ENCODE data around the gene DUSP1.
"Not testable (repeated sequence)": the region's sequence is repeated elsewhere in the genome, so short reads cannot be mapped to it uniquely, and the experiment has no call there.

DUSP1 gene

DNA sequence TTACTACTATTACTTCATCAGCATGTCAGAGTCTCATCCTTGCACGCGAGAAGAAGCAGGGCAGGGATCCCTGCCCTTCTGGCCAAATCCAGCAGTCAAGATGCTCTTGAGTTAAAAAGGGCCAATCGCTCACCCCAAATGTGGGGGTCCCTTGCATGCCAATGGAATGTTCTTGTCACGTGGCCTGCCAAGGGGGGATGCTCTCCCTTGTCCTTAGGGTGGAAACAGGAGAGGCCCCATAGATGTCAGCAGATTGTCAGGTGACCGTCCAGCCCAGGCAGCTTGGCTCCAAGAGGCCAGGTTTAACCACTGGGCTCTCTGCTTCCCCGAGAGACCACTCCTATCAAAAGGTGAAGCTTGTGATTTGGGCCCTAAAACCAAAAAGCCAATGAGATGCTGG, 25.3 kb upstream of the DUSP1 start:
- DNase-seq = no peak

DNA sequence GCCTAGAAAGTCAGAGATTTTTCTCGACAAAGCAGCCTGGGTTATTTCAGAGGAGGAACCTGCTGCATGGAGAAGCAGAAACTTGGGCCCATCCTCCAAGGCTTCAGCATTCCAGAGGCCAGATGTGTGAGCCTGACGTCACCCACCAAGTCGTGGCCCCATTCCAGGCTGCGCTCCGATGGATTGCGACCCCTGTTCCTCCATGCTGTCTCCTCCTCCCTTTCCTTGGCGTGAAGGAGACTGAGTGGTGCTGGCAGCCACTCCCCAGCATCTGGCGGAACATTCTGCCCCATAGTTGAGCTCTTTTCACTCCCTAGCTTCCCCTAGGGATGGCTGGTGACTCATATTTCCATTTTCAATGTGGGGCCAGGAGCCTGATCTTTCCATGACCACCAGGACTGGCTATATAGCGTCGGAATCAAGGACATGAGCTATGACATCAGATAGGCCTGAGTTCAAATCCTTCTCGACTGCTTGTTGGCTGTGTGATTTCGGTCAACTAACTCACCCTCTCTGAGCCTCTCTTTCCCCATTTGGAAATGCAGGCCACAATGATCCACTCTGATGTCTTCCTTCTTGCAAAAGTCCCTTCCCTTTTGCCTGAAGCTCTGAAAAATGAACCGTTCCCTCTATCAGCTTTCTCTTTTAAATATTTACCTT, 24.5 kb upstream of the DUSP1 start:
- no peak for DNase-seq

DNA sequence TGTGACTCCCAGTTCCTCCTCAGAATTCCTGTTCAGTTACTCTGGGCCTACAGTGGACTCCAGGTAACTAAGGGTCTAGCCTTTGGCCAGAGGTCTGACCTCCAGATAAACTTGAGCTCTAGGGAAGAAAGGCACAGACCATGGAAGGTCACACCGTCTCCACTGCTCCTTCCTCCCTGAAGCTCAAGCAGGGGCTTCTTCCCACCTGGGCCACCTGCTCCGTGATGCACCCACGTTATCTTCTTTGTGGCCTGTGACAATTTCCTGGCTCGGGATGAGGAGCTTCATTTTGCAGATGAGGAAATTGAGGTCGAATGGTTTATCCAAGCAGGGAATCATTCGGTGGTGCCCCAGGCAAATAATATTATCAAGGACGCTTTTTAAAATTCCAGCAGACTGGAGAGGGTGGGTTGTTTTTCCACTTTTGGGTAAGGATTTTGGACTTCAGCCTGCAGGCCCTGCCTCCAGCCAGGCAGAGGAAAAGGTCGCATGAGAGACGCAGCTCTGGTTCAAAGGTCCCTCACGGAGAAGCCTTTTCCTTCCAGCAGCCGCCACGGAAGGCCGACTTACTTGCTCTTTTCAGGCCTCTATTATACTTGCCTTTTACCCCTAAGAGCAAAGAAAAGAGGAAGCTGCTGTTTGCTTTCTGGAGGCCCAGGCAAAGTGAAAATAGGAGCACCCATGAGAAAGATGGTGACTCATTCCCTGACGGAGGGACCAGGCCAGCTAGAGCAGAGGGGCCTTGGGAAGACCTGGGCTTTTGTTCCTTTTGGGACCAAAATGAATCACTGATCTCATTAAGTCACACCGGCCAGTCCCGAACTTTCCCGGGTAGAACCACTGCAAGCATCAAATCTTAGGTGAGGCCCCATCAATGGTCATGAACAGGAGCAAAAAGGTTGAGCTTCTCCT, 22.8 kb upstream of the DUSP1 start:
- no peak for DNase-seq

DNA sequence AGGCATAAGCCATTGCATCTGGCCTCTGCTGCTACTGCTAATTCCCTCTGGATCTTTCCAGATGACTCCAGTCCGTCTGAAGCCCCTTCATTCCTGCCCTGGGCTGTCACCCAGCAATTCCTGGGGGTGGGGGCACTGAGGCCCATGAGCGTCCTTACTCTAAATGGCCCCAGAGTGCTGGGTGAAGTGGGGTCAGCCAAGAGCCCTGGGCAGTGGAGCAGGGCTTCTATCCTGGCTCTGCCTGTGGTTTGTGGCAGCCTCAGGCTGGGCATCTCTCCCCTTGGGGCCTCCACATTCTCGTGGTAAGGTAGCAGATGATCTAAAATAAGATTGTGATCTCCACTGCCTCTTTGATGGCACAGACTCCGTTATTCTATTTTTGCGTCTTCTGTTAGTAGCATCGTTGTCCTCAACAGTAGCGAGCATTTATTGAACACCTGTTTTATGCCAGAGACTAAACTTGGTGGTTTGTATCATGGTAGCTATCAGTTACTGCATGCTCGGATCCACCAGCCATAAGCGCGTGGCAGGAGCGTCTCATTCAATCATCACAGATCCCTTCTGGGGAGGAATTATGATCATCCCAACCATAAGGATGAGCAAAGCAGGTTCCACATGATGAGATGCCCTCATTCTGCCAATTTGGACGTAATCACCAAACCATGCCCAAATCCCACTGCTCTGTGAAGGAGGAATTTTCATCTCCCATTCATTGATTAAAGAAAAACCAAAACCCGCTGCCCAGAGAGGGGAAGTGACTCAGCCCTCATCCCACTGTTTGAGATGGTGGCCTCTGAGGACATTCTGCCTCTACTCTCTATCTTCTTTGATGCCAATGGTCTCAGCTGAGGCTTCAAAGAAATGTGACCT, 21.9 kb upstream of the DUSP1 start:
- no peak for DNase-seq

DNA sequence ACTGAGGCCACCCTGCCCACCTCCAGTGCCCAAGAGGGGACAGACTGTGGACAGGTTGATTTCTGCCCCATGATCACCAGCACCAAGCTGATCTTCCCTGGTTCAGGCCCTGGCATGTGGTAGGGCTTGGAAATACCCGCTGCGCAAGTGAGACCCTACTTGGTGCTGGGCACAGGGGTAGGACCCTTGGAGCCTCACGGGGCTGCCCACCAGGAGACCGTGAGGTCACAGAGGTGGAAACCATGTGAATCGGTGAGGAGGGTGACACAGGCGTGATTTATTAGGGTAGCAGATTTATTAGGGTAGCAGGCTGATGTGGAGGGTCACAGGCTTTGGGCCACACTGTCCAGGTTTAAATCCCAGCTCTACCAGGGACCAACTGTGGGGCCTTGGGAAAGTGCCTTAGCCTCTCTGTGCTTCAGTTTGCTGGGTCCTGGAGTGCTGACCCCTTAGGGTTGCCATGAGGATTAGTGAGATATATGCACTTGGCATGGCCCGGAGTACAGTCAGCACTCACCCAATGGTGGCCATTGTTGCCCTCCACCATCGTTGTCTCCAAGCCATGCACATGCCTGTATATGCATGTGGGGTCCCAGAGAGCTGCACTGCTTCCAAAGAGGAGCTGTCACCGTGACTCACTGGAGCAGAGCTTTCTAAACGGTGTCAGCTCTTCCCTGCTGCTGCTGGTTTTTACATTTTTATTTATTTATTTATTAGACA, 20.9 kb upstream of the DUSP1 start:
- DNase-seq = no peak

DNA sequence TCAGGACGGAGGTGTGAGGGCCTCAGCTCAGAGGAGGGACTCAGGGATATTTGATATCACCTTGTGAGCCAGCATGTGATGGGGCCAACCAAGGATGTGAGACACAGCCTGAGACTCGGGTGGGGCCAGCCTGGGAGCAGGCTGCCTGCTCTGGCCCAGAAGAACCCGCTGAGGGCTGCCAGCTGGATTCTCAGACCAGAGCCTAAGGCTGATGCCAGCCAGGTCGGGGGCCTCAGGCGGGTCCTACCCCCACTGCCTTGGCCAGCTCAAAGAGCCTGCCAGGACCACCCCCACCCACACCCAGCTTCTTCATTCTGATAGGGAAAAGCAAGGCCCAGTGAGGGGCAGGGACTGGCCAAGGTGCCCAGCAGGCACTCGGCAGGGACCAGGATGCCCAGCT, 20.3 kb upstream of the DUSP1 start:
- no peak for DNase-seq

DNA sequence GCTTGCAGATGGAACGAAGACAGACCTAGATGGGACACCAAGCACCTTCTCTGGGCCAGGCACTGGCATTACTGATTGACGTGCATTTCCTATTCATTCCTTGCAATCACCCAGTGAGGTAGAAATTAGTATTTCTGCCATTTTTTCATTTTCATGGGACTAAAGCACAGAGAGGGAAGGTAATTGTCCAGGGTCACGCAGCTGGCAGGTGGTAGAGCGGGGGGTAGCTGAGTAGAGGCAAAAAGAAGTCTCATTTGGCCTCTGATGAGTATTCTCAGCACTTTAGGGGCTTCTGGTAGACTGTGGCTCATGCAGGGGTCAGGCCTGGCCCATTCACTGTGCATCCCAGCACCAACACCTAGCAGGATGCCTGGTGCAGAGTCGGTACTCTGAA, 19.5 kb upstream of the DUSP1 start:
- no peak for DNase-seq

DNA sequence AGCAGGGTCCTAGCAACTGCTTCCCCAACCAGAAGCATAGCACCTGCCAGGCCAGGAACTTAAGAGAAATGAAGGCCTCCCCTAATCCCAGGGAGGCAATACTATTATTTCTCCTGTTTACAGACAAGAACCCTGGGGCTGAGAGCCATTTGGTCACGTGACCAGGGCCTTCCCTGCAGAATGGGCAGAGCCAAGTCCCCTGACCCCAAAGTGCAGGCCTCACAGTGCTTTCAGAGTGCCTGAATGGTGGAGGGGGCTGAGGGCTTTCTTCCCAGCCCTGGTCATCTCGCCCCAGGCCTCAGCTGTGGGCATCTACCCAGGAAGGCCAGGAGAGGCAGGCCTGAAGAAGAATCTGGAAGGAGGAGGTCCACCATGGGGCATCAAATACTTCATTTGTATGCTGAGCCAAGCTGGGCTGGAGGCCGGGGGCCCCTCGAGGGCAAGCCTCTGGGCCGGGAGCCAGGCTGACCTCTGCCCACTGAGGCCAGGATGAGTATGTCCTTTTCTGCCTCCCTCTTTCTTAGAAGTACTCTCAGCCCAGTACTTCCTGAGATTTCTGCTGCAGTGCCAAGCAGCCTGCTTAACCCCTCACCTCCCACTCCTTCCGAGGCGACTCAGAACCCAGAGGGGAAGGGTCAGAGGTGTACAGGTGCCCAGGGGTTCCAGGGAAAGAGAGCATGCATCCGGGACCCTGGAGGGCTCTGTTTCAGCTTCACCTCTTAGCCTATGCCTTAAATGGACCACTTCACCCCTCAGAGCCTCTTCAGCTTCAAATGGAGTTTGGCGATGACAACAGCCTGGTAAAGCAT, 18.9 kb upstream of the DUSP1 start:
- DNase-seq = no peak

DNA sequence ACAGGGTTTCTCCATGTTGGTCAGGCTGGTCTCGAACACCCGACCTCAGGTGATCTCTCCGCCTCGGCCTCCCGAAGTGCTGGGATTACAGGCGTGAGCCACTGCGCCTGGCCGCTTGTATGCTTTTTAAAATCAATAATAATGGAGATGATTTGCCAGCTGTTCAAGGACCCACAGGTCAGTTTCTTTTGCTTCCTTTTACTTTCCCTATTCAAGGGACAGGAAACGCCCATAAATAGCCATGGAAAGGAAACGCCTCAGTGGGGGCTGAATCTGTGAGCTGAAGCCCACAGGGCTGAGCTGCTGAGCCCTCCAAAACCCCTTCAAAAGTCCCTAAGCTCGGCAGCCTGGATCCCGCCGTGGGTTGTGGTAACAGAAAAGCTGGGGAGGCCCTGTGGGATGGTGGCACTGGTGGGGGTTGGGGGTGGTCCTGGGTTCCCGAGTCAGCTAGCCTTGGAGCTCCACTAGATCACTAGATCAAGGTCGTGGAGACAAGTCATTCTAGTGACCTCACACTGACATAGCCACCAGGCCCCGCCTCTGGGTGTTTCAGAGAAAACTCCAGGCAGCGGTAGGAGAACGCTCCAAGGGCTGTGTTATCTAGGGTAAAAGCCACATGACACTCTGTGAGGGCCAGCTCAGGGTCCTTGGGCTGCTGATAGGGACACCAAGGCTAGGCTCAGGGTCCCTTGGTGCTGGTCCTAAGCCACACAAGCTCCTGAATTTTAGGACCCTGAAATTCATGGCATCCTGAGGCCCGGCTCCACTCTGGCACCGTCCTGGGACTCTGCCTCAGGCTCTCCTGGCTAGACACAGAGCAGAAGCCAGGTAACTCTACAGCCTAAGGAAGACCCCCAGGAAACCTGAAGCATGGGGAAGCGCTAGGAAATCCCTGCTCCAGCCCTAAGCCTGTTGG, 18.0 kb upstream of the DUSP1 start:
- DNase-seq = no peak

DNA sequence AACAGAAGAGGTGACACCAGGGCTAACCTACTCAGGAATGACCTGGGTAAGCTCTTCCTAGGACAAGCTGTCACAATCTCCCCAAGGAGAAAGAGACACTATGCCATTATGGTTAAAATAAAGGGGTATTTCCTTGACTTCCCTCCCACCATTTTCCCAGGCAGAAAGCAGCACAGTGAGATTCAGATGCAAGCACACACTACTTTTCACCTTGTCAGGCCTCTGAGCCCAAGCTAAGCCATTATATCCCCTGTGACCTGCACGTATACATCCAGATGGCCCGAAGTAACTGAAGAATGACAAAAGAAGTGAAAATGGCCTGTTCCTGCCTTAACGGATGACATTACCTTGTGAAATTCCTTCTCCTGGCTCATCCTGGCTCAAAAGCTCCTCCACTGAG, 16.5 kb upstream of the DUSP1 start:
- not testable (repeated sequence) for DNase-seq

DNA sequence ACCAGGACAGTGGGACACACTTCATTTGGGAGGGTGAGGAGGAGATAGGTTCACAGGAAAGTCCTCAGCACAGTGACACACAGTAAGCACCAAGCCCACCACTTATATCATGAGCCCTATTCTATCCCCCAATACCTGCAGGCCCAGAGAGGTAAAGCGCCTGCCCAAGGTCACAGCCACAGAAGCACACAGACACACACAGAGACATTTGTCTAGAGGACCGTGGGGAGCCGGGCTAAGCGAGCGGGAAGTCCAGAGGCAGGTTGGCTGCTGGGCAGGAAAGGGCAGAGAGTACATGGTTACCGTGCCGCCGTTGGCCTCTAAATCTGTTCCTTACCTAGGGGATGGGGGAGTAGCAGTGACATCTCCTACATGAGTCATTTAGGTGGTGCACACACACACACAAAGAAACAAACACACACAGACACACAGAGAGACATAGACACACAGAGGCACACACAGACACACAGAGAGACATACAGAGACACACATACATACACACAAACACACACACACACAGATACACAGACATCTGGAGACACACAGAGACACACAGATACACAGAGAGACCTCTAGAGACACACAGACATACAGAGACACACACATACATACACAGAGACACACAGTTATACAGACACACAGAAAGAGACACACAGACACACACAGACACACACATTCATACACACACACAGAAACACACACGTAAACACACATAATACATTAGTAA, 15.9 kb upstream of the DUSP1 start:
- no peak for DNase-seq

DNA sequence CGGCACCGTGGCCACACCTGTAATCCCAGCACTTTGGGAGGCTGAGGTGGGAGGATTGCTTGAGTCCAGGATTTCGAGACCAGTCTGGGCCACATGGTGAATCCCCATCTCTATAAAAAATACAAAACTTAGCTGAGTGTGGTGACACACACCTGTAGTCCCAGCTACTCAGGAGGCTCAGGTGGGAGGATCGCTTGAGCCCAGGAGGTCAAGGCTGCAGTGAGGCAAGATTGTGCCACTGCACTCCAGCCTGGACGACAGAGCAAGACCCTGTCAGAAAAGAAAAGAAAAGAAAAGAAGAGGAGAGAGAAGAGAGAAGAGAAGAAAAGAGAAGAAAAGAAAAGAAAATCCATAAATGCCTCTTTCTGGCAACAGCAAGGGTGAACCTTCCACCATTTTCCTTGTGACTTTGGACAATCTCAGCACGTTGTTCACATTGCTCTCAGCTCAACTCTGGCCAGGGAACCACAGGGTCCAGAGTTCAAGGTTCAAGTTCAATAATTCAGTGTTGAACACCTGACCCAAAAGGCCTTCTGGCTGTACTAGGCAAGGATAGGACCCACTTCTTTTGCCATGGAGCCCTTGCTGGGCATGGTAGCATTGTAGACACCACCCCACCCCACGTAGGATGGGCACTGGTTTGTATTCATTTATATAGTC, 14.6 kb upstream of the DUSP1 start:
- no peak for DNase-seq

DNA sequence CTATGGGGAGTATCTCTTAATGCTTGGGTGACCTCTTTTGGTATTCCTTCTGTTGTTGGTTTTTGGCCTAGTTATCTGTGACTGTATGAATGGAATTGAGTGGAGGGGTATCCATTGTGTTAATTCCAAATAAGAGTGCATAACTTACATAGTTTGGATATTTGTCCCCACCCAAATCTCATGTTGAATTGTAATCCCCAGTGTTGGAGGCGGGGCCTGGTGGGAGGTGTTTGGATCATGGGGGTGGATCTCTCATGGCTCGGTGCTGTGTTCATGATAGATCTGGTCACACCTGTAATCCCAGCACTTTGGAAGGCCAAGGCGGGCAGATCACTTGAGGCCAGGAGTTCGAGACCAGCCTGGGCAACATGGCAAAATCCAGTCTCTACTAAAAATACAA, 13.2 kb upstream of the DUSP1 start:
- not testable (repeated sequence) for DNase-seq

DNA sequence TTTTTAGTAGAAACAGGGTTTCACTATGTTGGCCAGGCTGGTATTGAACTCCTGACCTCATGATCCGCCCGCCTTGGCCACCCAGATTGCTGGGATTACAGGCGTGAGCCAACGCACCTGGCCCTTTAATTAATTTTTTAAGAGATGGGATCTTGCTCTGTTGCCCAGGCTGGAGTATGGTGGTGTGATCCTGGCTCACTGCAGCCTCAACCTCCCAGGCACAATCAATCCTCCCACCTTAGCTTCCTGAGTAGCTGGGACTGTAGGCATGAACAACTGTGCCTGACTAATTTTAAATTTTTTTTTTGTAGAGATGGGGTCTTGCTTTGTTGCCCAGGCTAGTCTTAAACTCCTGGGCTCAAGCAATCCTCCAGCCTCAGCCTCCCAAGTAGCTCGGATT, 12.3 kb upstream of the DUSP1 start:
- not testable (repeated sequence) for DNase-seq

DNA sequence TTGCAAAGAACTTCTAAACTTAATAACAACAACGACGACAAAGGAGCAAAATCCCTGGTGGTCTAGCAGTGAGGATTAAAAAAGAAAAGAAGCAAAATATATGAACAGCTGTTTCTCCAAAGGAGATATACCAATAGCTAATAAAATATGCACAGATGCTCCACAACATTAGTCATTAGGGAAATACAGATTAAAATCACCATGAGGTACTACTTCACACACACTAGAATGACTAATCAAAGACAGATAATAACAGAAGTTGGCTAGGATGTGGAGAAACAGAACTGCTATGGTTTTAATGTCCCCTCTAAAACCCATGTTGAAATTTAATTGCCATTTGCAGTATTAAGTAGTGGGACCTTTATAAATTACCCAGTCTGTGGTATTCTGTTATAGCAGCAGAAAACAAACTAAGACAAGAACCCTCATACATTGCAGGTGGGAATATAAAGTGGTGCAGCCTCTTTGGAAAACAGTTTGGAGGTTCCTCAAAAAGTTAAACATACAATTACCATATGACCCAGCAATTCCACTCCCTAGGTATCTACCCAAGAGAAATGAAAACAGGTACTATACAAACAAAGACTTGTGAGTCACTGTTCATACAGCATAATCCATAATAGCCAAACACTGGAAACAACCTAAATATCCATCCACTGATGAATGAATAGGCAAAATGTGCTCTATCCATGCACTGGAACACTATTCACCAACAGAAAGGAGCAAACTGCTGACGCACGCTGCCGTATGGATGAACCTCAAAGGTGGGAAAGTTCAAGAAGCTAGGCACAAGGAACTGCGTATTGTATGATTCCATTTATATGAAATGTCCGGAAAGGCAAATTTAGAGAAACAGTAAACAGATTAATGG, 11.4 kb upstream of the DUSP1 start:
- DNase-seq = no peak

DNA sequence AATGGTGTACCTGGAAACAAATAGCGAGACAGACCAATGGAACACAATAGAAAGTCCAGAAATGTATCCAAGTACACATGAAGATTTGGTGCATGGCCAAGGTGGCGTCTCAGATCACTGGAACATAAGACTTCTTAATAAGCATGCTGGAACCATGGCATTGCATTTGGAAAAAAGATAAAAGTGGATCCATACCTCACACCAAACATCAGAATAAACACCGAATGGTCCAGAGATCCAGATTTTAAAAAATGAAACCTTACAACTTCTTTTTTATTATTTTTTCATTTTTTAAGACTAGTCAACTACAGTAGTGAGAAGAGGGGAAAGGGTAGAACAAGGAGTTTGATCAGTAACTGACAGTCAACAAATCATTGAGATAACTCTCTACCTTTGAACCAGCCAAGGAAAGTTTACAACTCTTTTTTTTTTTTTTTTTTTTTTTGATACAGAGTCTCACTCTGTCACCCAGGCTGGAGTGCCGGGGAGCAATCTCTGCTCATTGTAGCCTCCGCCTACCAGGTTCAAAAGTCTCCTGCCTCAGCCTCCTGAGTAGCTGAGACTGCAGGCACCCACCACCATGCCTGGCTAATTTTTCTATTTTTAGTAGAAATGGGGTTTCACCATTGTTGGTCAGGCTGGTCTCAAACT, 8.8 kb upstream of the DUSP1 start:
- DNase-seq = no peak

DNA sequence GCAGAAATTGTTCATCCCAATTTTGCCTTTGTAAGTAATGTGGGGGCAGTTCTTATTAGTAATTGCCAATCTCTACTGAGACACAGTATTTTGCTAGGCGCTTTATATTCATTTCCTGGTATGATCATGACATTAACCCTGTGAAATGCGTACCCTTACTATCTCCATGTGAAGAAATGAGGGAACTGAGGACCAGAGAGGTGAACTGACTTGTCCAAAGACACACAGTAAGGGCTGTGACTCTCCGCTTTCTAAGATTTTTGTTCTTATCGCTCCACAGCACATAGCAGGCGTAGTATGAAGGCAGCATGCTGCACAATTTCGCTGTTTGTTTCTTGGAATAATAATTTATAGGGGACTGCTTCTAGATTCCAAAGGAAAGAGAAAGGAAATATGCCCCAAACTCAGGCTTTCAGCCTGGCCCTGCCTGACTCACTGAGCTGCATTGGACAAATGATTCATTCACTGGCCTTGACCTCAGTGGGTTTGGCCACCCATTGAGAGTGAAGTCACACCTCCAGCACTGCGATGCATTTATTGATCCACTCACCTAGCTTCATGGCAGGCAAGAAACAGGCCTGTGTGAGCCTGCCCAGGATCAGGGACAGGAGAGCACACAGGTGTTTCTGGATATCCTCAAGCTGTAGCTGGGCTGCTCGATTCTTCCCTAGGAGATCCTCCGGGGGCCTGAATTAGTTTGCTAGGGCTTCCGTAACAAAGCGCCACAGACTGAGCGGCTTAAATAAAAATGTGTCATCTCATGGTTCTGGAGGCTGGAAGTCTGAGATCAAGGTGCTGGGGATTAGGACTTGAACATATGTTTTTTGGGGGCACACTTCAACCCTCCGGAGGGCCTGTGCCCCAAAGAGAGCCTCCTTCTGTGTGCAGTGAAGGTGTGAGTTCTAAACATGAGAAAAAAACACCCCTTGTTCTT, 7.2 kb upstream of the DUSP1 start:
- no peak for DNase-seq

Data from NCI-H1930 (cell line).